HG02938 (cell line): ENCODE data around the gene SHB.
A peak's percentile ranks its signal among the peaks of the same experiment; 100 is the strongest.

Source experiments
- ATAC-seq: cut with Tn5 transposase; IDR thresholded peaks from one replicate; pipeline ENCODE4 v1.9.1; 2021; ENCODE audit warnings: mild to moderate bottlenecking, moderate library complexity; ENCODE audit not compliant: unreplicated experiment

SHB gene

GRCh38 chr9:37994639-37995347, 74.2 kb downstream of the SHB start:
- ATAC-seq, result peak; percentile 66

- ATAC-seq, result no peak
Measured at GRCh38 chr9:37992924-37993349, 76.1 kb downstream of the SHB start.

GRCh38 chr9:37990404-37991015, 78.5 kb downstream of the SHB start:
- no peak for ATAC-seq

- ATAC-seq, result no peak
Measured at GRCh38 chr9:37989701-37990100, 79.3 kb downstream of the SHB start.

- ATAC-seq, result no peak
Measured at GRCh38 chr9:37988602-37989001, 80.4 kb downstream of the SHB start.

GRCh38 chr9:37988041-37988440, 81.0 kb downstream of the SHB start:
- ATAC-seq, result no peak

- ATAC-seq, result no peak
Measured at GRCh38 chr9:37987467-37987981, 81.5 kb downstream of the SHB start.

GRCh38 chr9:37986771-37987258, 82.2 kb downstream of the SHB start:
- no peak for ATAC-seq

GRCh38 chr9:37986001-37986400, 83.0 kb downstream of the SHB start:
- no peak for ATAC-seq

GRCh38 chr9:37984672-37985611, 84.1 kb downstream of the SHB start:
- ATAC-seq, result no peak

- no peak for ATAC-seq
Measured at GRCh38 chr9:37984278-37984671, 84.8 kb downstream of the SHB start.

GRCh38 chr9:37983381-37984067, 85.5 kb downstream of the SHB start:
- ATAC-seq, result no peak

GRCh38 chr9:37979844-37980243, 89.2 kb downstream of the SHB start:
- no peak for ATAC-seq

- no peak for ATAC-seq
Measured at GRCh38 chr9:37978983-37979382, 90.0 kb downstream of the SHB start.

- ATAC-seq, result no peak
Measured at GRCh38 chr9:37978481-37978864, 90.6 kb downstream of the SHB start.

- ATAC-seq, result no peak
Measured at GRCh38 chr9:37977851-37978480, 91.1 kb downstream of the SHB start.

- ATAC-seq, result no peak
Measured at GRCh38 chr9:37976714-37977477, 92.1 kb downstream of the SHB start.

GRCh38 chr9:37975639-37976038, 93.4 kb downstream of the SHB start:
- no peak for ATAC-seq

GRCh38 chr9:37974506-37975173, 94.4 kb downstream of the SHB start:
- no peak for ATAC-seq
